Measurements from ENCODE around the gene INTS3. TPM values are rescaled to one million over a fixed set of nuclear protein-coding genes. Genes with fewer than 3 reads are reported as not detected.
"Not testable (repeated sequence)": the region's sequence is repeated elsewhere in the genome, so short reads cannot be mapped to it uniquely, and the experiment has no call there.

The INTS3 gene
- total RNA-seq, 2 donors from 2014 or later, result 58.2 to 64.9 TPM

GRCh38 chr1:153741986-153742385 lies 14.1 kb downstream of the INTS3 start:
- Mint-ChIP-seq H3K36me3 (peaks cover 9 to 22% of the 10 kb centered on the region in 2 donors), H3K27ac (peak overlapping the region in 1 of 2 donors; percentile 50), H3K9me3 (no peaks in the 10 kb centered on the region)
- DNase-seq (ENCODE audit: low spot score in 2 of 2) (no peak), ATAC-seq (no peak)

DNA sequence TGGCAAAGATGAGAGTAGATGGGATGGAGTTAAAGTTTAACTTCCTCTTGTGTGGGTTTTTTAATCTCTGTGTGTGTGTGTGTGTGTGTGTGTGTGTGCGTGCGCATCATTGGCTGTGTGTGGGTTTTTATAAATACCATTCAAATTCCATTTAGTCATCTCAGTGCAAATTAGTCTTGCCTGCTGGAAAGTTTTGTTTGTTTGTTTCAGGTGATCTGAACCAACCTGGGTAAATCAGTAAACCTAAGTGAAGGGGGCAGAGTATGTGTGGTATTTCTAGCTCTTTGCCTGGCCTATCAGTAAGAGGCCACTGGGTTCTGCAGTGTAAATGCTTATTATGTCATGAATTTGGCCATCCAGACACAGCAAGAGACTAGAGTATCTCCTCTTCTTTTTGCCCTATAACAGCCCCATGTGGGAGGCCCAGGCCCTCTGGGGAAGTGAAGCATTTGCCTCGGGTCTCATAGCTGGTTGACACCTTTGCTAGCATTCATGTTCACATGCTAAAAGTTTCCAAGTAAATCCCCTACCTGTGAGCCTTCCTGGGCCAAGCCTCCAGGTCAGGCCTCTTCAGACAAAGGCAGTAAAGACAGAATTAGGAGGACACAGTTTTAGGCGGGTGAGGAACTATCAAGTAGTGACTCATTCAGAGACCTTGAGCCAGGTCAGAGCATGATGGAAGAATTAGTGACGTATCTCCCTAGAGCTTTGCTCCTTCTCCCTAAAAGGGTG lies 14.7 kb downstream of the INTS3 start:
- peak overlapping the region in 1 of 2 donors; percentile 50 for H3K27ac Mint-ChIP-seq
- DNase-seq (ENCODE audit: low spot score in 2 of 2), result no peak
- no peaks in the 10 kb centered on the region for H3K9me3 Mint-ChIP-seq
- H3K36me3 Mint-ChIP-seq, result peaks cover 12 to 22% of the 10 kb centered on the region in 2 donors
- ATAC-seq, result peak in 1 of 2 donors; percentile 24

GRCh38 chr1:153745417-153745816 lies 17.6 kb downstream of the INTS3 start:
- peaks cover 12 to 29% of the 10 kb centered on the region in 2 donors for H3K36me3 Mint-ChIP-seq
- DNase-seq (ENCODE audit: low spot score in 2 of 2) (no peak), ATAC-seq (no peak)
- no peak overlapping the region for H3K27ac Mint-ChIP-seq
- H3K9me3 Mint-ChIP-seq, result no peaks in the 10 kb centered on the region

GRCh38 chr1:153746174-153746573 lies 18.3 kb downstream of the INTS3 start:
- Mint-ChIP-seq H3K27ac (no peak overlapping the region), H3K36me3 (peaks cover 12 to 27% of the 10 kb centered on the region in 2 donors), H3K9me3 (no peaks in the 10 kb centered on the region)
- no peak for DNase-seq (ENCODE audit: low spot score in 2 of 2)
- ATAC-seq, result no peak

- DNase-seq (ENCODE audit: low spot score in 2 of 2) (no peak), ATAC-seq (peak; percentile 5 to 14)
- Mint-ChIP-seq H3K27ac (peak overlapping the region in 1 of 2 donors; percentile 4), H3K9me3 (no peaks in the 10 kb centered on the region), H3K36me3 (peaks cover 11 to 13% of the 10 kb centered on the region in 2 donors)
Observed at GRCh38 chr1:153748903-153749302, 21.1 kb downstream of the INTS3 start.

- no peaks in the 10 kb centered on the region for H3K9me3 Mint-ChIP-seq
- peak overlapping the region in 1 of 2 donors; percentile 19 for H3K27ac Mint-ChIP-seq
- ATAC-seq (peak; percentile 99 to 100), DNase-seq (ENCODE audit: low spot score in 2 of 2) (peak; percentile 78 to 84)
- peaks cover 11 to 13% of the 10 kb centered on the region in 2 donors for H3K36me3 Mint-ChIP-seq
Observed at GRCh38 chr1:153749408-153750005, 21.7 kb downstream of the INTS3 start.

DNA sequence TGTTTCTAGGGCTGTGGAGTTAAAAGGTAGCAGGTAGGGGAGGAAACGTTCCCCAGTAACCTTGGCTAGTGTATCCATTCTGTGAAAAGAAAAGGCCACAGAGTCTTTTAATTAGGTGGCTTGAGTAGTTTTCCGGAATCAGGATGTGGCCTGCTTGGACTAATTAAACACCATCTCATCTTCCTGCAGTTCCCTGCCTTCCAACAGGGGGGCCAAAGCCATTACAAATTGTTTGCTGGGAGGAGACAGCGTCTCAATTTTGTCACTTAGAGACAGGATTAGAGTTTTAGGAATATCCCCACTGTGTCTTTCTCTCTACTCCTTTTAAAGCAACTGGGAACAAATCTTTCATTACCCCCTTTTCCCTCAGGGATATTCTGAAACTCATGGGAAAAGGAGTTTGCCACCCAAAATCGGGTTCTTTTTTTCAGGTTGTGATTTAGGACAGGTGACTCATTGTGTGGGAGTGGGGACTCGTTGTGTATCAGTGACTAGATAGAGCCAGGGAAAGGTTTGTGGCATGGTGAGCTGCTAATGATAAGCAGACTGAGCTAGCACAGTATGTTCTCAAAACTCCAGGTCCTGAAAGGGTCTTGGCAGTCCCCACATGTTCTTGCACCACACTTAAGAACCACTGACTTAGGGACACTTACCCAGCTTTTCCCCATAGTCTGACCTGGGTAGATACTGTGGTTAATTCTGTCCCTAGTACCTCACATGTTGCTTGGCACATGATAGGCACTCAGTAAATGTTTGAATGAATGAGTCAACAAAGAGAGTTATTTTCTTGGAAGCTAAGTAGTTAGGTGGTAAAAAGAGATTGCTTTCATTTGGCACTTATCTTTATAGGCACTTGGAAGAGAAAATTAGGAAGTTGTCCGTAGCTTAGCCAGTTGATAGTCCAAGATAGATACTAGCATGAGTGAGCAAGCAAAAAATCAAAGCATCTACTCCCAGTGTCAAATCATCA lies 22.5 kb downstream of the INTS3 start:
- Mint-ChIP-seq H3K9me3 (no peaks in the 10 kb centered on the region), H3K36me3 (peaks cover 11 to 13% of the 10 kb centered on the region in 2 donors), H3K27ac (no peak overlapping the region)
- ATAC-seq (no peak), DNase-seq (ENCODE audit: low spot score in 2 of 2) (no peak)

DNA sequence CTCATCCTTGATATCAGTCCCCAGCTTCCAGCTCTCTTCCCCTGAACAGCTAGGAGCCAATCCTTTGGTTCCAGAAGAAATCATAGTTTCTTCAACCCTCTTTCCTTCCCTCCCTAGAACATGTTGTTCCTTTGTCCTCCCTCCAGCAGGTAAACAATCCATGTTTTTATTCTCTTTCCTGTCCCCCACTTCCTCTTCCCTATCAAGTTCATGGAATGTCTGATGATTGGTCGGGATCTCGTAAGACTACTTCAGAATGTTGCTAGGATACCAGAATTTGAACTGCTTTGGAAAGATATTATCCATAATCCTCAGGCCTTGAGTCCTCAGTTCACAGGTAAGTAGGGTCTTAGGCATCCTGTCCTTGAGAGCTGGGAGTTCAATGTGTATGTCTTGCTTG lies 24.2 kb downstream of the INTS3 start:
- H3K36me3 Mint-ChIP-seq, result peaks cover 7 to 13% of the 10 kb centered on the region in 2 donors

DNA sequence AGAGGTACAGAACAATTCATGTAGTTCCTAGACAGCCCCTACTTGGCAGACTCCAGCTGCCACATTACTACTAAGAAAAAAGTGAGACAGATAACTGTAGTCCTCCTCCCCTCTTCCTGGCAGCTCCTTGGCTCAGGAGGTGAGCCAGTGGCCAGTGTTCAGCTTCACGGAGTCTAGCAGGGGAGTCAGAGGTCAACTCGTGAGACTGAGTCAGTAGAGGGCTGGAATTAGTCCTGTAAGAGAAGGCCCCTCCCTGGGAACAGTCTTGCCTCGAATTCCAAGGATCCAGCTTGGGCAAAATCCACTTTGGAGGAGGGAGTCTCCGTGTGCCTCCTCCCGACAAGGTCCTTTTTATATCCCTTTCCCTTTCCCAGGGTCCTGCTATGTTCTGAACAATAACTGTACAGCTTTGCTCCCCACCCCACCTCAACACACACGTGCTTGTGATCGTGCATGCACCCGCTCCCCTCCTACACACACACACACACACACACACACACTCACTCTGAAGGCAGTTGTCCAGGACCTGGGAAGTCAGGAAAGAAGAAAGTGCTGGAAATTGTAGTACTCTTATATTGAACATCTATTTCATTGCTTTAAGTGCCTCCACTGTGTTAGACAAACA lies 24.8 kb downstream of the INTS3 start:
- no peaks in the 10 kb centered on the region for H3K9me3 Mint-ChIP-seq
- ATAC-seq (no peak), DNase-seq (ENCODE audit: low spot score in 2 of 2) (no peak)
- H3K27ac Mint-ChIP-seq, result peak overlapping the region in 1 of 2 donors; percentile 70
- H3K36me3 Mint-ChIP-seq, result peaks cover 8 to 13% of the 10 kb centered on the region in 2 donors

More for the DNA sequence above, 24.2 kb downstream of the INTS3 start:
- no peaks in the 10 kb centered on the region for H3K9me3 Mint-ChIP-seq
- H3K27ac Mint-ChIP-seq, result no peak overlapping the region
- no peak for ATAC-seq
- no peak for DNase-seq (ENCODE audit: low spot score in 2 of 2)

GRCh38 chr1:153754266-153754665 lies 26.4 kb downstream of the INTS3 start:
- H3K36me3 Mint-ChIP-seq, result peaks cover 11 to 14% of the 10 kb centered on the region in 2 donors
- DNase-seq (ENCODE audit: low spot score in 2 of 2) (no peak), ATAC-seq (no peak)
- no peaks in the 10 kb centered on the region for H3K9me3 Mint-ChIP-seq
- no peak overlapping the region for H3K27ac Mint-ChIP-seq

GRCh38 chr1:153760440-153760839 lies 32.6 kb downstream of the INTS3 start:
- DNase-seq (ENCODE audit: low spot score in 2 of 2), result no peak
- ATAC-seq, result no peak
- peaks cover 0 to 13% of the 10 kb centered on the region in 2 donors for H3K36me3 Mint-ChIP-seq
- no peak overlapping the region for H3K27ac Mint-ChIP-seq
- H3K9me3 Mint-ChIP-seq, result no peaks in the 10 kb centered on the region

GRCh38 chr1:153763365-153764225 lies 35.7 kb downstream of the INTS3 start:
- Mint-ChIP-seq H3K27ac (peak overlapping the region; percentile 57 to 88), H3K9me3 (no peaks in the 10 kb centered on the region), H3K36me3 (peaks cover 5 to 9% of the 10 kb centered on the region in 2 donors)
- no peak for DNase-seq (ENCODE audit: low spot score in 2 of 2)
- no peak for ATAC-seq

DNA sequence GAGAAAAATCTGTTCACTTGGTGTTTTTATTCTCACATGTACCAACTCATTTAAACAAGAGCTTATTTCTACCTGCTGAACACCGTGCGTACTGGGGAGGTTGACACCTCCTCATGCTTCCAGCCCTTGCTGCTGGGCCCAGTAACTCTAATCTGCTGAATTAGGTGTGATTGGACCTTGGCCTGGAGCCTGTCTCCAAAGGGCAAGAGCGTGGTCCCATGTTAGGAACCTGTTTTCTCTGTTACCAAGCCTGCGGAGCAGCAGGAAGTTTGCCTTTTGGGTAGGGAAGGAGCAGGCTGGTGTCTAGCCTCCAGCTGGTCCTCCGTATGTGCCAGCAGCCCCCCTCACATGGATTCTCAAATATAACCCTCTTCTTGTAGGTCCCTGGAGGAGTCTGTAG lies 36.5 kb downstream of the INTS3 start:
- Mint-ChIP-seq H3K9me3 (no peaks in the 10 kb centered on the region), H3K27ac (no peak overlapping the region), H3K36me3 (peaks cover 5 to 9% of the 10 kb centered on the region in 2 donors)
- DNase-seq (ENCODE audit: low spot score in 2 of 2) (no peak), ATAC-seq (no peak)

DNA sequence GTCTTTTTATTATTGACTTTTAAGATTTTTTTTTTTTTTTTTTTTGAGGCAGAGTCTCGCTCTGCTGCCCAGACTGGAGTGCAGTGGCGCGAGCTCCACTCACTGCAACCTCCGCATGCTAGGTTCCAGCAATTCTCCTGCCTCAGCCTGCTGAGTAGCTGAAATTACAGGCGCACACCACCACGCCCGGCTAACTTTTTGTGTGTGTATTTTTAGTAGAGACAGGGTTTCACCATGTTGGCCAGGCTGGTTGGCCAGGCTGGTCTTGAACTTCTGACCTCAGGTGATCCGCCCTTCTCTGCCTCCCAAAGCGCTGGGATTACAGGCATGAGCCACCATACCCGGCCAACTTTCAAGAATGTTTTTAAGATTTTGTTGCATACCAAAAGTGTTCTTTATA lies 38.8 kb downstream of the INTS3 start:
- not testable (repeated sequence) for DNase-seq (ENCODE audit: low spot score in 2 of 2); ATAC-seq; H3K27ac Mint-ChIP-seq; H3K9me3 Mint-ChIP-seq; H3K36me3 Mint-ChIP-seq

GRCh38 chr1:153767519-153767918 lies 39.7 kb downstream of the INTS3 start:
- H3K27ac Mint-ChIP-seq, result no peak overlapping the region
- no peak for ATAC-seq
- no peaks in the 10 kb centered on the region for H3K9me3 Mint-ChIP-seq
- peaks cover 0 to 9% of the 10 kb centered on the region in 2 donors for H3K36me3 Mint-ChIP-seq
- DNase-seq (ENCODE audit: low spot score in 2 of 2), result no peak
